GM10248 (cell line): ENCODE results near the gene PATJ.
"Not testable (repeated sequence)": the region's sequence is repeated elsewhere in the genome, so short reads cannot be mapped to it uniquely, and the experiment has no call there.

Experiments used
- CTCF ChIA-PET: fragments of 300-600 bp; sonication (Branson Sonifier 250); formaldehyde crosslinking; extraction: SDS; loops from one replicate; lab custom pipeline; 2021; ENCODE audit warnings: antibody characterized with exemption; lab: Yijun Ruan, JAX
- POLR2A ChIA-PET: fragments of 350-650 bp; sonication (Branson Sonifier 250); formaldehyde crosslinking; extraction: SDS; loops from one replicate; lab custom pipeline; 2020; ENCODE audit warnings: antibody characterized with exemption; lab: Yijun Ruan, JAX
- DNase-seq: peaks from one replicate; pipeline ENCODE4 v3.0.0; 2012; ENCODE audit errors: extremely low spot score
- TF ChIP-seq, protein P1 (sequence below): IDR thresholded peaks from 2 replicates; pipeline ENCODE4 v1.5.1; 2012; ENCODE audit warnings: mild to moderate bottlenecking, low read depth; ENCODE audit errors: extremely low read depth, missing control alignments, control extremely low read depth

The PATJ gene

DNA sequence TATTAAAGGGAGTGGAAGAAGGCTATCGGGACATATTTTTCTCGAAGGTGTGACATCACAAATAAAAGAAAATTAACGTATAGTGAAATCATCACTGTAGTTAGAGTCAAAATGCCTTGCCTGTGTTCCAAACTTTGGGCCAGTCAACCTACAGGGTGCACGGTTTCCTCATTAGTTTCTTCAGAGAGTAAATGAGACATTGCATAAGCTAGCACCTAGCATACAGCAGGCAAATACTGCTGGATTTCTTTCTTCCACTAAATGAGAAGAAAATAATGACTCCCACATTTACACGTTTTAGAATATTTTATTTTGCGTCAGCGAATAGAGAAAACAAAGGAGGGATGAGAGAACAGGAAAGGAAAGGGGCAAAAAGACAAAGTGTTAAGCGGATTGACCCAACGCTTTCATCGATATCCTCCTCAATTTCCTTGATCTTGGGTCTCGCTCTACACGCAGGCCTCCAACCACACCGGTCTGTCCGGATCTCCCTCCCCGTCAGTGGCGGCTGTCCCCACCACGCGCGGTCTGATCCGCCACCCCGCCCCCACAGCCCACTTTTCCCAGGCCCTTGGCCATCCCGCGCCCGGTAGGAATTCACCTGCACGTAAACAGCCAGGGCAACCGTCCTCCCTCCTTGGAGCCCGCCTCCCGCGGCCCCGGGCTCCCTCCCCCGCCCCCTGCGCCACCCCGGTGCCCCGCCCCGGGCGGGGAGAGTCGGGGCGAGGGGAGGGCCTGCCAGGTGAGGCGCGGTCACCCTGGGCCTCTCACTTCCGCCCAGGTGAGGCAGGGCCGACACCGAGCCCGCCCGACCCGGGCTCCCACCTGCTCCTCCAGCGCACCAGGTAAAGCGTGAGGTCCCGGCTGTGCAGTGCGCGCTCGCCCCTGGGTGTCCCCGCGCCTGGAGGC lies at the start of gene PATJ:
Gene PATJ, plus strand, starts transcription at position 770 of the 909 bp plus-strand sequence. CDS start 20,413 bp downstream, outside the sequence.
- DNase-seq, result peak; percentile 88
- TF ChIP-seq, protein P1, sequence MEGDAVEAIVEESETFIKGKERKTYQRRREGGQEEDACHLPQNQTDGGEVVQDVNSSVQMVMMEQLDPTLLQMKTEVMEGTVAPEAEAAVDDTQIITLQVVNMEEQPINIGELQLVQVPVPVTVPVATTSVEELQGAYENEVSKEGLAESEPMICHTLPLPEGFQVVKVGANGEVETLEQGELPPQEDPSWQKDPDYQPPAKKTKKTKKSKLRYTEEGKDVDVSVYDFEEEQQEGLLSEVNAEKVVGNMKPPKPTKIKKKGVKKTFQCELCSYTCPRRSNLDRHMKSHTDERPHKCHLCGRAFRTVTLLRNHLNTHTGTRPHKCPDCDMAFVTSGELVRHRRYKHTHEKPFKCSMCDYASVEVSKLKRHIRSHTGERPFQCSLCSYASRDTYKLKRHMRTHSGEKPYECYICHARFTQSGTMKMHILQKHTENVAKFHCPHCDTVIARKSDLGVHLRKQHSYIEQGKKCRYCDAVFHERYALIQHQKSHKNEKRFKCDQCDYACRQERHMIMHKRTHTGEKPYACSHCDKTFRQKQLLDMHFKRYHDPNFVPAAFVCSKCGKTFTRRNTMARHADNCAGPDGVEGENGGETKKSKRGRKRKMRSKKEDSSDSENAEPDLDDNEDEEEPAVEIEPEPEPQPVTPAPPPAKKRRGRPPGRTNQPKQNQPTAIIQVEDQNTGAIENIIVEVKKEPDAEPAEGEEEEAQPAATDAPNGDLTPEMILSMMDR, result no peak
- CTCF ChIA-PET, result no interaction called here
- POLR2A ChIA-PET, result no interaction called here

- POLR2A ChIA-PET, result no interaction called here
- no peak for DNase-seq
- TF ChIP-seq, protein P1, result no peak
- CTCF ChIA-PET, result interaction anchor here (1.4 kb wide), 1 partner anchor 12 kb away, joined by 3 read pairs; no protein-coding TSS in a partner anchor
These were observed 42.1 kb upstream of the PATJ start for GRCh38 chr1:61699911-61700851.

DNA sequence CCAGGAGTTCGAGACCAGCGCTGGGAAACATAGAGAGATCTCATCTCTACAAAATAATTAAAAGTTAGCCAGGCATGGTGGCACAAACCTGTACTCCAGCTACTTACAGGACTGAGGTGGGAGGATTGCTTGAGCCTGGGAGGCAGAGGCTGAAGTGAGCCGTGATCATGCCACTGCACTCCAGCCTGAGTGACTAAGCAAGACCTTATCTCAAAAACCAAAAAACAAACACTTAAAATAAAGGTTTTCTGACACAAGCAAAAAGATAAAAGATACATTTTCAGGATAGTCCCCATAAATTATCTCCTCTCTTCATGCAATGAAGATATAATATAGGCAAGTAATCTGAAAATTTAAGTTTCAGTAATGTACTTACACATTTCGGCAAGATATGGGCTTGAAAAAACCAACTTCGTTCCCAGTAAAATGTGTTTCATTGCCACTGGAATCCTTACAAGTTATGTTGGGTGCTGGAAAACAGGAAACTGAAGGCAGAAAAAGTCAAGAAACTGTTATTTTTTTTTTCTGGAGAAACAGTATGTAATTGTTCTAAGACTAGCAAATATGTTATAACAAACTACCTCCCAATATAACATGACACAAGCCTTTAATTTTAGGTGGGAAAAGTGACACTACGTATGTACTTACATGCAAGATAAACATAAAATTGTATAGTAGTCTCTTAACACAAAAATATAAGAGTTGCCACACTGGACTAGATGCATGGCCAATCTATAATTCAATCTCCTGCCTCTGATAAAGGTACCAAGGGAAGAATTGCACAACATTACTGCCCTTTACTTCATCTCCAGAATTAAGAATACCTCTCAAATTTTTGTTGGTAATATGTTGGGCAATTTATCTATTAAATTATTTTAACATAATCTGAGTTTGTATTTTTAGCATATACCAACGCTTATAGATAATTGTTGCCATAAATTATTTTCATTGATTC lies 33.0 kb upstream of the PATJ start:
- TF ChIP-seq, protein P1, result no peak
- DNase-seq, result no peak
- ChIA-PET POLR2A (no interaction called here), CTCF (no interaction called here)

DNA sequence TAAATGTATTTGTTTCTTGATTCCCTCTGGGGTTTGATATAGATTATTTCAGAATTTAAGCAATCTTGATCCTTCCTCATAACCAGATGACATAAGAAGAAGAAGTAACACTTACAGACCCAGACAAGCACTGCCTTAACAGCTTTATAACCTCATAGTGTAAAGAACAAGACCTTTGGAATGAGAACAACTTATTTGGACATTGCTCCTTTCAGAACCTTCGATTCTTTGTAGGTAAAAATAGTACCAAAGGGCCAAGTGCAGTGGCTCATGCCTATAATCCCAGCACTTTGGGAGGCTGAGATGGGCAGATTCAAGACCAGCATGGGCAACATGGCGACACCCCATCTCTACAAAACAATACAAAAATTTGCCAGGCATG lies 32.4 kb upstream of the PATJ start:
- no peak for DNase-seq
- ChIA-PET POLR2A (no interaction called here), CTCF (no interaction called here)
- TF ChIP-seq, protein P1, result no peak

DNA sequence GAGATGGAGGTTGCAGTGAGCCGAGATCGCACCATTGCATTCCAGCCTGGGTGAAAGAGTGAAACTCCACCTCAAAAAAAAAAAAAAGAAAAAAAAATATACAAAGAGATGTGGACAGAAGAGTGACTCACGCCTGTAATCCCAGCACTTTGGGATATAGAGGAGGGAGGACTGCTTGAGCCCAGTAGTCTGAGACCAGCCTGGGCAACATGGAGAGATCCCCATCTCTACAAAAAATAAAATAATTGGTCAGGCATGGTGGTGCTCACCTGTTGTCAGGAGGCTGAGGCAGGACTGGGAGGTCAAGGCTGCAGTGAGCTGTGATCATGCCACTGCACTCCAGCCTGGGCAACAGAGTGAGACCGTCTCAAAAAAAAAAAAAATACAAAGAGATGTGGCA lies 31.0 kb upstream of the PATJ start:
- CTCF ChIA-PET, result interaction anchor here (1.6 kb wide), 1 partner anchor 11 kb away, joined by 3 read pairs; no protein-coding TSS in a partner anchor
- POLR2A ChIA-PET, DNase-seq: not testable (repeated sequence)

DNA sequence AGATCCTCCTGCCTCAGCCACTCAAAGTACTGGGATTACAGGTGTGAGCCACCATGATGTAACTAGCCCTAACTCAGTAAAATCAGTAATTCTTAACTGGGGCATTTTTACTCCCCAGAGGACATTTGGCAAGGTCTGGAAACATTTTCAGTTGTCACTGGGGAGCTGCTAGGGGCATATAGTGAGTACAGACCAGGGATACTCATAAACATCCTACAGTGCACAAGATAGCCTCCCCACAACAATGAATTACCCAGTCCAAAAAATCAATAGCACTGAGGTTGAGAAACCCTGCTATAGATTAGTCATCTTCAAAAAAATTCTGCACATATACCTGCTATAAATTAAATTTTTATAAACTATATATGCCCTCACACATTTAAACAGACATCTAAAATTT lies 30.3 kb upstream of the PATJ start:
- ChIA-PET CTCF (interaction anchor here (1.6 kb wide), 1 partner anchor 12 kb away, joined by 3 read pairs; no protein-coding TSS in a partner anchor), POLR2A (no interaction called here)
- TF ChIP-seq, protein P1, result no peak
- no peak for DNase-seq

- POLR2A ChIA-PET, DNase-seq, CTCF ChIA-PET: not testable (repeated sequence)
These were observed 23.1 kb upstream of the PATJ start for GRCh38 chr1:61718996-61719663.
